Upper lobe of left lung (tissue), 4 donors: Measurements from ENCODE around the gene CLN5.

Experiments used
- POLR2AphosphoS5 ChIP-seq, 2 donors: sonication (generic); formaldehyde crosslinking; IDR thresholded peaks; one replicate each; pipeline ENCODE4 v1.5.1; 2017; ENCODE audit warnings: antibody characterized with exemption in 2 of 2
- TF ChIP-seq, protein P1 (sequence below), 6 experiments: fragments of 450-650 bp in 4 of 6; fragments of 200-600 bp in 2 of 6; sonication (generic) in 2 of 6; IDR thresholded peaks; one replicate each; pipeline ENCODE4 v1.5.1; 2016 to 2019; ENCODE audit warnings: antibody characterized with exemption in 6 of 6

- TF ChIP-seq, protein P1, sequence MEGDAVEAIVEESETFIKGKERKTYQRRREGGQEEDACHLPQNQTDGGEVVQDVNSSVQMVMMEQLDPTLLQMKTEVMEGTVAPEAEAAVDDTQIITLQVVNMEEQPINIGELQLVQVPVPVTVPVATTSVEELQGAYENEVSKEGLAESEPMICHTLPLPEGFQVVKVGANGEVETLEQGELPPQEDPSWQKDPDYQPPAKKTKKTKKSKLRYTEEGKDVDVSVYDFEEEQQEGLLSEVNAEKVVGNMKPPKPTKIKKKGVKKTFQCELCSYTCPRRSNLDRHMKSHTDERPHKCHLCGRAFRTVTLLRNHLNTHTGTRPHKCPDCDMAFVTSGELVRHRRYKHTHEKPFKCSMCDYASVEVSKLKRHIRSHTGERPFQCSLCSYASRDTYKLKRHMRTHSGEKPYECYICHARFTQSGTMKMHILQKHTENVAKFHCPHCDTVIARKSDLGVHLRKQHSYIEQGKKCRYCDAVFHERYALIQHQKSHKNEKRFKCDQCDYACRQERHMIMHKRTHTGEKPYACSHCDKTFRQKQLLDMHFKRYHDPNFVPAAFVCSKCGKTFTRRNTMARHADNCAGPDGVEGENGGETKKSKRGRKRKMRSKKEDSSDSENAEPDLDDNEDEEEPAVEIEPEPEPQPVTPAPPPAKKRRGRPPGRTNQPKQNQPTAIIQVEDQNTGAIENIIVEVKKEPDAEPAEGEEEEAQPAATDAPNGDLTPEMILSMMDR (IDR thresholded peaks at IDR 0.05) = no peak
- TF ChIP-seq POLR2AphosphoS5 (IDR thresholded peaks at IDR 0.05) = no peak
Measured at GRCh38 chr13:77038907-77039480, 47.1 kb downstream of the CLN5 start.
